Measurements from ENCODE around the gene RUNX2.

DNA sequence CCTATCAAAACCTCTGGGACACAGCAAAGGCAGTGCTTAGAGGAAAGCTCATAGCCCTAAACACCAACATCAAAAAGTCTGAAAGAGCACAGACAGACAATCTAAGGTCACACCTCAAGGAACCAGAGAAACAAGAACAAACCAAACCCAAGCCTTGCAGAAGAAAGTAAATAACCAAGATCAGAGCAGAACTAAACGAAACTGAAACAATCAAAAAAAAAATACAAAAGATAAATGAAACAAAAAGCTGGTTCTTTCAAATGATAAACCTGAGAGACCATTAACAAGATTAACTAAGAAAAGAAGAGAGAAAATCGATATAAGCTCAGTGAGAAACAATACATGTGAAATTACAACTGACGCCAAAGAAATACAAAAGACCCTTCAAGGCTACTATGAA lies 34.8 kb upstream of the RUNX2 start:
- TF ChIP-seq POLR2AphosphoS5 (IDR thresholded peaks at IDR 0.05): no peak
- TF ChIP-seq, protein P1, sequence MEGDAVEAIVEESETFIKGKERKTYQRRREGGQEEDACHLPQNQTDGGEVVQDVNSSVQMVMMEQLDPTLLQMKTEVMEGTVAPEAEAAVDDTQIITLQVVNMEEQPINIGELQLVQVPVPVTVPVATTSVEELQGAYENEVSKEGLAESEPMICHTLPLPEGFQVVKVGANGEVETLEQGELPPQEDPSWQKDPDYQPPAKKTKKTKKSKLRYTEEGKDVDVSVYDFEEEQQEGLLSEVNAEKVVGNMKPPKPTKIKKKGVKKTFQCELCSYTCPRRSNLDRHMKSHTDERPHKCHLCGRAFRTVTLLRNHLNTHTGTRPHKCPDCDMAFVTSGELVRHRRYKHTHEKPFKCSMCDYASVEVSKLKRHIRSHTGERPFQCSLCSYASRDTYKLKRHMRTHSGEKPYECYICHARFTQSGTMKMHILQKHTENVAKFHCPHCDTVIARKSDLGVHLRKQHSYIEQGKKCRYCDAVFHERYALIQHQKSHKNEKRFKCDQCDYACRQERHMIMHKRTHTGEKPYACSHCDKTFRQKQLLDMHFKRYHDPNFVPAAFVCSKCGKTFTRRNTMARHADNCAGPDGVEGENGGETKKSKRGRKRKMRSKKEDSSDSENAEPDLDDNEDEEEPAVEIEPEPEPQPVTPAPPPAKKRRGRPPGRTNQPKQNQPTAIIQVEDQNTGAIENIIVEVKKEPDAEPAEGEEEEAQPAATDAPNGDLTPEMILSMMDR (IDR thresholded peaks at IDR 0.05; ENCODE audit: poor library complexity, severe bottlenecking): no peak
- TF ChIP-seq, protein P2, sequence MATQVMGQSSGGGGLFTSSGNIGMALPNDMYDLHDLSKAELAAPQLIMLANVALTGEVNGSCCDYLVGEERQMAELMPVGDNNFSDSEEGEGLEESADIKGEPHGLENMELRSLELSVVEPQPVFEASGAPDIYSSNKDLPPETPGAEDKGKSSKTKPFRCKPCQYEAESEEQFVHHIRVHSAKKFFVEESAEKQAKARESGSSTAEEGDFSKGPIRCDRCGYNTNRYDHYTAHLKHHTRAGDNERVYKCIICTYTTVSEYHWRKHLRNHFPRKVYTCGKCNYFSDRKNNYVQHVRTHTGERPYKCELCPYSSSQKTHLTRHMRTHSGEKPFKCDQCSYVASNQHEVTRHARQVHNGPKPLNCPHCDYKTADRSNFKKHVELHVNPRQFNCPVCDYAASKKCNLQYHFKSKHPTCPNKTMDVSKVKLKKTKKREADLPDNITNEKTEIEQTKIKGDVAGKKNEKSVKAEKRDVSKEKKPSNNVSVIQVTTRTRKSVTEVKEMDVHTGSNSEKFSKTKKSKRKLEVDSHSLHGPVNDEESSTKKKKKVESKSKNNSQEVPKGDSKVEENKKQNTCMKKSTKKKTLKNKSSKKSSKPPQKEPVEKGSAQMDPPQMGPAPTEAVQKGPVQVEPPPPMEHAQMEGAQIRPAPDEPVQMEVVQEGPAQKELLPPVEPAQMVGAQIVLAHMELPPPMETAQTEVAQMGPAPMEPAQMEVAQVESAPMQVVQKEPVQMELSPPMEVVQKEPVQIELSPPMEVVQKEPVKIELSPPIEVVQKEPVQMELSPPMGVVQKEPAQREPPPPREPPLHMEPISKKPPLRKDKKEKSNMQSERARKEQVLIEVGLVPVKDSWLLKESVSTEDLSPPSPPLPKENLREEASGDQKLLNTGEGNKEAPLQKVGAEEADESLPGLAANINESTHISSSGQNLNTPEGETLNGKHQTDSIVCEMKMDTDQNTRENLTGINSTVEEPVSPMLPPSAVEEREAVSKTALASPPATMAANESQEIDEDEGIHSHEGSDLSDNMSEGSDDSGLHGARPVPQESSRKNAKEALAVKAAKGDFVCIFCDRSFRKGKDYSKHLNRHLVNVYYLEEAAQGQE (IDR thresholded peaks at IDR 0.05; ENCODE audit: borderline replicate concordance): no peak
- TF ChIP-seq SMC3 (conservative IDR thresholded peaks at IDR 0.05; ENCODE audit: poor library complexity): no peak
- TF ChIP-seq TAF1 (IDR thresholded peaks at IDR 0.05; ENCODE audit: low read depth): no peak
